ENCODE data around the gene FTO. TPM values are rescaled to one million over a fixed set of nuclear protein-coding genes. Genes with fewer than 3 reads are reported as not detected.

Gene FTO
- total and polyA plus RNA-seq, 2 of the 13 experiments (the other 11 are each of a cell fraction or from before 2014, with no cell fraction given): 41.6 to 55.8 TPM

GRCh38 chr16:54191592-54191991 is 487.6 kb downstream of the FTO start:
- ChIA-PET CTCF (ENCODE audit: low intra/inter-chr PET ratio, low total read pairs) (no interaction called here), POLR2A (interaction anchor here (0.7 to 1.2 kb wide), 2 partner anchors 15 to 93 kb away, joined by 3 read pairs; no protein-coding TSS in a partner anchor)
- no peak for DNase-seq (ENCODE audit: low spot score)
- intact Hi-C loops (cut with micrococcal nuclease; ENCODE audit: unreplicated experiment): loop anchor here (5.0 kb wide), 1 partner anchor 244 kb away; no protein-coding TSS in a partner anchor
- Histone ChIP-seq H2AFZ (ENCODE audit: low read length) (no peak overlapping the region), H3K27me3 (ENCODE audit: control insufficient read depth in 1 of 2, insufficient read depth in 2 of 2, low read length in 2 of 2) (no peaks in the 10 kb centered on the region), H3K36me3 (replicated peaks in 1 of 2; ENCODE audit: control insufficient read depth in 1 of 2, insufficient read depth in 2 of 2, low read length in 2 of 2) (no peaks in the 10 kb centered on the region), H3K79me2 (ENCODE audit: insufficient read depth, low read length) (no peaks in the 10 kb centered on the region), H3K9me3 (ENCODE audit: low read length) (0 out of 2 replicates have a peak, but pooled peaks cover 5% of the 10 kb centered on the region), H3K4me1 (ENCODE audit: insufficient read depth, low read length) (peaks cover 35% of the 10 kb centered on the region), H3K4me2 (ENCODE audit: low read depth, low read length) (no peak overlapping the region), H3K4me3 (replicated peaks in 1 of 3; ENCODE audit: insufficient read depth in 1 of 3, low read depth in 2 of 3, low read length in 3 of 3) (no peak overlapping the region), H4K20me1 (ENCODE audit: insufficient read depth, low read length) (no peaks in the 10 kb centered on the region), H3K27ac (ENCODE audit: extremely low read length, insufficient read depth, low read length) (no peak overlapping the region), H3K9ac (ENCODE audit: insufficient read depth, low read depth, low read length) (no peak overlapping the region)
- in situ Hi-C loops (cut with HindIII; ENCODE audit: extremely low pct_ligation_motif_present, low pct_unique_long_range_greater_than_20kb): loop anchor here (25.0 kb wide), 1 partner anchor 429 kb away; no protein-coding TSS in a partner anchor
- BruUV-seq (replicated peaks): no TSS peak
- 60% methylated on average over 3 of the region's 3 CpGs for WGBS (ENCODE audit: low lambda C conversion rate)
- FAIRE-seq: no peak
- no peak for ATAC-seq
- TF ChIP-seq TCF7 (IDR thresholded peaks at IDR 0.05; ENCODE audit: low read depth): no peak
- TF ChIP-seq NR2F6 (IDR thresholded peaks at IDR 0.05): peak; percentile 26; the same call in 1 of the 2 replicates
- TF ChIP-seq NR2F6 (CRISPR knock-in tag; IDR thresholded peaks at IDR 0.05): no peak
- peak; percentile 92 for TF ChIP-seq ZNF121 (CRISPR knock-in tag; IDR thresholded peaks at IDR 0.05)
- TF ChIP-seq STAG1 (CRISPR knock-in tag; IDR thresholded peaks at IDR 0.05): no peak
- TF ChIP-seq ZFP36L1 (CRISPR knock-in tag; IDR thresholded peaks at IDR 0.05): no peak
- no peak for TF ChIP-seq PRDM10 (CRISPR knock-in tag; IDR thresholded peaks at IDR 0.05; ENCODE audit: low read depth)
- 0 out of 2 replicates have a peak, but pooled peaks have one; percentile 28 for TF ChIP-seq HDAC1 (CRISPR knock-in tag; IDR thresholded peaks at IDR 0.05)
- no peak for TF ChIP-seq KLF11 (CRISPR knock-in tag; IDR thresholded peaks at IDR 0.05)
- no peak for TF ChIP-seq HCFC1 (IDR thresholded peaks at IDR 0.05; ENCODE audit: low read depth, low read length)
- TF ChIP-seq GATAD2A (CRISPR knock-in tag; IDR thresholded peaks at IDR 0.05): peak; percentile 53
- no peak for TF ChIP-seq MAF1 (CRISPR knock-in tag; IDR thresholded peaks at IDR 0.05; ENCODE audit: borderline replicate concordance)
- TF ChIP-seq HOXA3 (CRISPR knock-in tag; IDR thresholded peaks at IDR 0.05): peak; percentile 71
- peak; percentile 81 for TF ChIP-seq CEBPB (IDR thresholded peaks at IDR 0.05; ENCODE audit: borderline replicate concordance, low read depth, low read length)
- TF ChIP-seq JARID2 (CRISPR knock-in tag; IDR thresholded peaks at IDR 0.05; ENCODE audit: insufficient replicate concordance): no peak
- TF ChIP-seq RCOR2 (CRISPR knock-in tag; IDR thresholded peaks at IDR 0.05): no peak
- TF ChIP-seq ARID2 (CRISPR knock-in tag; IDR thresholded peaks at IDR 0.05; ENCODE audit: borderline replicate concordance): no peak
- no peak for TF ChIP-seq ZSCAN29 (CRISPR knock-in tag; conservative IDR thresholded peaks at IDR 0.05)
- no peak for TF ChIP-seq TFDP2 (CRISPR knock-in tag; IDR thresholded peaks at IDR 0.05)
- TF ChIP-seq ZNF788 (CRISPR knock-in tag; IDR thresholded peaks at IDR 0.05; ENCODE audit: borderline replicate concordance): no peak
- no peak for TF ChIP-seq HMG20B (CRISPR knock-in tag; conservative IDR thresholded peaks at IDR 0.05)
- TF ChIP-seq ZNF770 (CRISPR knock-in tag; IDR thresholded peaks at IDR 0.05): peak; percentile 78
